Neural cell (in vitro differentiated cells): Measurements from ENCODE around the gene ATP5F1D.

Experiments used
- EP300 ChIP-seq: fragments of 450-650 bp; conservative IDR thresholded peaks from 2 replicates; pipeline ENCODE4 v1.6.1; 2014; ENCODE audit warnings: antibody characterized with exemption, mild to moderate bottlenecking, moderate library complexity; ENCODE audit not compliant: poor library complexity, severe bottlenecking
- EZH2 ChIP-seq: fragments of 200-600, 300-800 bp; shearing (Covaris generic), sonication (generic); IDR thresholded peaks from 2 replicates; pipeline ENCODE4 v1.6.1; 2014; ENCODE audit warnings: antibody characterized with exemption, low read length, borderline replicate concordance, mild to moderate bottlenecking; ENCODE audit not compliant: insufficient read depth, poor library complexity, severe bottlenecking
- MXI1 ChIP-seq: fragments of 450-650 bp; conservative IDR thresholded peaks from 2 replicates; pipeline ENCODE4 v1.6.1; 2014; ENCODE audit warnings: antibody characterized with exemption, mild to moderate bottlenecking; ENCODE audit not compliant: poor library complexity, severe bottlenecking
- POLR2AphosphoS5 ChIP-seq: IDR thresholded peaks from 2 replicates; pipeline ENCODE4 v1.6.1; 2012
- RAD21 ChIP-seq: fragments of 450-650 bp; conservative IDR thresholded peaks from 2 replicates; pipeline ENCODE4 v1.6.1; 2014; ENCODE audit warnings: antibody characterized with exemption, mild to moderate bottlenecking, moderate library complexity
- REST ChIP-seq: IDR thresholded peaks from 2 replicates; pipeline ENCODE4 v1.6.1; 2012; ENCODE audit warnings: borderline replicate concordance
- TAF1 ChIP-seq: IDR thresholded peaks from 2 replicates; pipeline ENCODE4 v1.6.1; 2012; ENCODE audit warnings: low read depth
- TF ChIP-seq, protein P1 (sequence below): fragments of 450-650 bp; IDR thresholded peaks from 2 replicates; pipeline ENCODE4 v1.5.1; 2014; ENCODE audit warnings: antibody characterized with exemption, mild to moderate bottlenecking, moderate library complexity; ENCODE audit not compliant: poor library complexity, severe bottlenecking

DNA sequence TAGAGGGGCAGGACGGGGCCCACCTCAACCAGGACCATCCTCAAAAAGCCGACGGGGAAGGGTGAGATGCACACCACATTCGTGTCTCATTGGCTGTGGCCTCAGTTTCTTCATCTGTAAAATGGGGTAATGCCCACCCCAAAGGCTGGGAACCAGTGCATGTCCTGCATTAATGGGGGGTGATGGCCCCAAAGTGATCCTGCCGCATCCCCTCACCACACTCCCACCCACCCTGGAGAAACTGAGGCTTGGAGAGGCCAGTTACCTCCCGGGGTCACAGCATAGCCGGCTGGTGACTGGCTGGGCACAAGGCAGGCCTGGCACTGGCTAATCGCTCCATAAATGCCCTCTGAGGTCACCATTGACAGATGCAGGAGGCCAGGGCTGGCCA, 6.2 kb downstream of the ATP5F1D start:
- TF ChIP-seq, protein P1, sequence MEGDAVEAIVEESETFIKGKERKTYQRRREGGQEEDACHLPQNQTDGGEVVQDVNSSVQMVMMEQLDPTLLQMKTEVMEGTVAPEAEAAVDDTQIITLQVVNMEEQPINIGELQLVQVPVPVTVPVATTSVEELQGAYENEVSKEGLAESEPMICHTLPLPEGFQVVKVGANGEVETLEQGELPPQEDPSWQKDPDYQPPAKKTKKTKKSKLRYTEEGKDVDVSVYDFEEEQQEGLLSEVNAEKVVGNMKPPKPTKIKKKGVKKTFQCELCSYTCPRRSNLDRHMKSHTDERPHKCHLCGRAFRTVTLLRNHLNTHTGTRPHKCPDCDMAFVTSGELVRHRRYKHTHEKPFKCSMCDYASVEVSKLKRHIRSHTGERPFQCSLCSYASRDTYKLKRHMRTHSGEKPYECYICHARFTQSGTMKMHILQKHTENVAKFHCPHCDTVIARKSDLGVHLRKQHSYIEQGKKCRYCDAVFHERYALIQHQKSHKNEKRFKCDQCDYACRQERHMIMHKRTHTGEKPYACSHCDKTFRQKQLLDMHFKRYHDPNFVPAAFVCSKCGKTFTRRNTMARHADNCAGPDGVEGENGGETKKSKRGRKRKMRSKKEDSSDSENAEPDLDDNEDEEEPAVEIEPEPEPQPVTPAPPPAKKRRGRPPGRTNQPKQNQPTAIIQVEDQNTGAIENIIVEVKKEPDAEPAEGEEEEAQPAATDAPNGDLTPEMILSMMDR, result no peak
- TF ChIP-seq EZH2 (no peak), MXI1 (no peak), POLR2AphosphoS5 (no peak), REST (no peak), RAD21 (no peak), EP300 (no peak), TAF1 (no peak)
